Endodermal cell (in vitro differentiated cells): ENCODE data around the gene LGALS7. TPM values are rescaled to one million over a fixed set of nuclear protein-coding genes. Genes with fewer than 3 reads are reported as not detected.
"Not testable (repeated sequence)": the region's sequence is repeated elsewhere in the genome, so short reads cannot be mapped to it uniquely, and the experiment has no call there.

Experiments used
- DNase-seq: peaks from one replicate; pipeline ENCODE4 v3.0.0-alpha.2; 2017
- H3K27ac ChIP-seq: 2 replicates; pipeline ENCODE4 v1.5.1; 2013; ENCODE audit warnings: mild to moderate bottlenecking, low read depth, low read length, moderate library complexity
- H3K27me3 ChIP-seq: 2 replicates; pipeline ENCODE4 v1.6.1; 2013; ENCODE audit warnings: mild to moderate bottlenecking, low read length, moderate library complexity; ENCODE audit not compliant: insufficient read depth, control insufficient read depth, poor library complexity, severe bottlenecking
- H3K36me3 ChIP-seq: 2 replicates; pipeline ENCODE4 v1.7.0; 2013; ENCODE audit warnings: mild to moderate bottlenecking, low read length, moderate library complexity; ENCODE audit not compliant: control insufficient read depth, insufficient read depth
- H3K4me1 ChIP-seq: one replicate; pipeline ENCODE4 v1.7.0; 2013; ENCODE audit warnings: low read length; ENCODE audit not compliant: control insufficient read depth, insufficient read depth
- H3K4me3 ChIP-seq: 2 replicates; pipeline ENCODE4 v1.5.1; 2013; ENCODE audit warnings: mild to moderate bottlenecking, low read length, moderate library complexity
- H3K9ac ChIP-seq: 2 replicates; pipeline ENCODE4 v1.6.1; 2013; ENCODE audit warnings: mild to moderate bottlenecking, low read length, moderate library complexity; ENCODE audit not compliant: poor library complexity, severe bottlenecking; ENCODE audit errors: extremely low read depth
- H3K9me3 ChIP-seq: 2 replicates; pipeline ENCODE4 v1.6.1; 2013; ENCODE audit warnings: mild to moderate bottlenecking, low read length, moderate library complexity; ENCODE audit not compliant: control insufficient read depth
- H3K27ac Mint-ChIP-seq: 2 replicates; pipeline ENCODE4 v1.8.0; 2020; ENCODE audit warnings: mixed read lengths
- H3K27me3 Mint-ChIP-seq: 2 replicates; pipeline ENCODE4 v1.8.0; 2021; ENCODE audit warnings: mild to moderate bottlenecking, mixed read lengths; ENCODE audit not compliant: insufficient read depth
- H3K36me3 Mint-ChIP-seq: 2 replicates; pipeline ENCODE4 v1.8.0; 2020; ENCODE audit warnings: low read depth, mixed read lengths
- H3K4me1 Mint-ChIP-seq: 2 replicates; pipeline ENCODE4 v1.8.0; 2020; ENCODE audit warnings: mixed read lengths
- H3K4me3 Mint-ChIP-seq: 2 replicates; pipeline ENCODE4 v1.8.0; 2020; ENCODE audit warnings: mild to moderate bottlenecking, moderate library complexity, mixed read lengths
- H3K9me3 Mint-ChIP-seq: 2 replicates; pipeline ENCODE4 v1.8.0; 2020; ENCODE audit warnings: mild to moderate bottlenecking, mixed read lengths
- CTCF ChIP-seq: fragments of 200-600 bp; sonication (generic); conservative IDR thresholded peaks from 2 replicates; pipeline ENCODE4 v1.5.0; 2021; ENCODE audit warnings: antibody characterized with exemption, mild to moderate bottlenecking
- WGBS, 2 experiments: methylation state at CpG; one replicate each; pipeline versions ENCODE4 v1.1.5 to v1.1.7; 2013; ENCODE audit warnings: missing lambda C conversion rate in 2 of 2, mixed read lengths in 1 of 2; ENCODE audit not compliant: insufficient coverage in 1 of 2, insufficient read length in 1 of 2; 5-methylcytosine and 5-hydroxymethylcytosine counted together
- total RNA-seq, 2 donors: library from RNA; stranded (reverse); fragmentation: NEBNext Ultra II Directional in 1 of 2; extraction: Animal tissue kit (Norgen Biotek cat#: 25700) in 1 of 2; gene quantifications; 2 replicates in 1 of 2; 3 replicates in 1 of 2; pipeline ENCODE4 v1.2.1, GENCODE V29; 2021

The LGALS7 gene
- total RNA-seq, 2 donors from 2014 or later, result 1.8 TPM; not detected in 1

- no peaks in the 10 kb centered on the region for H3K9me3 Mint-ChIP-seq
- no peak for TF ChIP-seq CTCF
- H3K27me3 Mint-ChIP-seq, result no peaks in the 10 kb centered on the region
- Histone ChIP-seq H3K9ac (no peak within 1 kb of the TSS), H3K36me3 (no peaks in the 10 kb centered on the region), H3K27me3 (no peaks in the 10 kb centered on the region), H3K27ac (no peak within 1 kb of the TSS), H3K9me3 (no peaks in the 10 kb centered on the region), H3K4me3 (no peak within 1 kb of the TSS), H3K4me1 (no peaks in the 10 kb centered on the region)
- DNase-seq, result no peak
- H3K27ac Mint-ChIP-seq, result no peak within 1 kb of the TSS
- peaks cover 7% of the 10 kb centered on the region for H3K4me1 Mint-ChIP-seq
- no peak within 1 kb of the TSS for H3K4me3 Mint-ChIP-seq
- H3K36me3 Mint-ChIP-seq, result no peaks in the 10 kb centered on the region
- 78 to 80% methylated on average over 7 to 9 of the region's 17 CpGs for WGBS, 2 experiments
Measured at GRCh38 chr19:38788478-38789243, 15.3 kb upstream of the LGALS7 start, which contains the start of gene LGALS7B. TSS of gene LGALS7B (plus strand) at chr19:38789200. CDS start at chr19:38789227, 27 bp downstream.

- Mint-ChIP-seq H3K36me3 (no peaks in the 10 kb centered on the region), H3K27me3 (no peaks in the 10 kb centered on the region), H3K9me3 (no peaks in the 10 kb centered on the region), H3K4me1 (peaks cover 4% of the 10 kb centered on the region), H3K27ac (no peak overlapping the region), H3K4me3 (no peak overlapping the region)
- 89 to 91% methylated on average over 8 to 11 of the region's 11 CpGs for WGBS, 2 experiments
- Histone ChIP-seq H3K9ac (no peak overlapping the region), H3K36me3 (no peaks in the 10 kb centered on the region), H3K27ac (no peak overlapping the region), H3K27me3 (no peaks in the 10 kb centered on the region), H3K4me1 (no peaks in the 10 kb centered on the region), H3K9me3 (no peaks in the 10 kb centered on the region), H3K4me3 (no peak overlapping the region)
- DNase-seq, result no peak
- TF ChIP-seq CTCF, result no peak
Measured at GRCh38 chr19:38786572-38787265, 13.4 kb upstream of the LGALS7 start.

GRCh38 chr19:38786061-38786460 lies 12.7 kb upstream of the LGALS7 start:
- WGBS, 2 experiments, result 96 to 100% methylated on average over 1 to 3 of the region's 3 CpGs
- H3K9me3 Mint-ChIP-seq, H3K27me3 ChIP-seq, H3K9ac ChIP-seq, DNase-seq, H3K27ac ChIP-seq, H3K4me1 ChIP-seq, H3K36me3 Mint-ChIP-seq, H3K9me3 ChIP-seq, H3K4me3 Mint-ChIP-seq, H3K4me3 ChIP-seq, H3K4me1 Mint-ChIP-seq, H3K36me3 ChIP-seq, H3K27me3 Mint-ChIP-seq, H3K27ac Mint-ChIP-seq: not testable (repeated sequence)
